HAP-1 (cell line): Measurements from ENCODE around the gene PNPLA1.

ENCODE experiments used
- DNase-seq, 2 experiments: peaks; one replicate each; pipeline ENCODE4 v3.0.0-alpha.2; 2016 to 2020; ENCODE audit warnings: low spot score in 2 of 2
- H3K27me3 ChIP-seq: fragments of 250-450 bp; sonication (Bioruptor Pico); 2 replicates; pipeline ENCODE4 v1.5.1; 2020; ENCODE audit warnings: low read depth, mild to moderate bottlenecking, moderate library complexity
- H3K36me3 ChIP-seq: fragments of 250-450 bp; sonication (Bioruptor Pico); replicated peaks from 2 replicates; pipeline ENCODE4 v1.5.1; 2020; ENCODE audit warnings: mild to moderate bottlenecking
- H3K4me1 ChIP-seq: fragments of 250-450 bp; sonication (Bioruptor Pico); 2 replicates; pipeline ENCODE4 v1.5.1; 2020; ENCODE audit warnings: mild to moderate bottlenecking
- H3K4me3 ChIP-seq: fragments of 250-450 bp; sonication (Bioruptor Pico); 2 replicates; pipeline ENCODE4 v1.5.1; 2020; ENCODE audit warnings: mild to moderate bottlenecking, moderate library complexity
- H3K9me3 ChIP-seq: fragments of 250-450 bp; sonication (Bioruptor Pico); 2 replicates; pipeline ENCODE4 v1.5.1; 2020; ENCODE audit warnings: mild to moderate bottlenecking, moderate library complexity
- in situ Hi-C: fragments of 300-500 bp; cut with MboI; formaldehyde crosslinking; loops from 3 replicates; pipeline ENCODE4 v1.14.3; 2020; ENCODE audit warnings: low sequenced_read_pairs, inconsistent platforms, mixed read lengths

PNPLA1 gene

DNA sequence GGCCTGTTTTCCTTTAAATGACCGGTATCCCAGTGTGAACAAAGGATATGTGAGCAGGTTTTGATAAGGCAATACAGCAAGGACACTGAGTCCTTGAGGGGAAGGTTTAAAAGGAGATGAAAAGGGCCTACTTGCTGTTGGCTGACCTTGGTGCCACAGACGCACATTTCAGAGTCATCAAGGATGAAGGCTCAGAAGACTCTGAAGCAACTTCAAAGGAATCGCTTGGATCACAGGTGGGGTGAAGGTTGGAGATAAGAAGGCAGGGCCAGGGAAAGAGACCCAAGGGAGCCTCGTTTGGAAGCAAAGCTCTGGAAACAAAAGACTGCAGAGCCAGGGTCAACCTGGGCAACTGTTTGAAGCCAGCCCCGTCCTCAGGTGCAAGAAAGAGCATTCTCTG is 30.1 kb upstream of the PNPLA1 start:
- no peaks in the 10 kb centered on the region for H3K27me3 ChIP-seq
- no peaks in the 10 kb centered on the region for H3K36me3 ChIP-seq
- peaks cover 2% of the 10 kb centered on the region; the same call in 1 of the 2 replicates for H3K4me1 ChIP-seq
- H3K9me3 ChIP-seq: no peaks in the 10 kb centered on the region; the same call in 1 of the 2 replicates
- no peak for DNase-seq
- in situ Hi-C loops: no loop called here
- H3K4me3 ChIP-seq: no peak overlapping the region

GRCh38 chr6:36241728-36242127 is 28.1 kb upstream of the PNPLA1 start:
- in situ Hi-C loops: no loop called here
- H3K4me3 ChIP-seq: no peak overlapping the region

GRCh38 chr6:36242161-36242560 is 27.7 kb upstream of the PNPLA1 start:
- peaks cover 9% of the 10 kb centered on the region; the same call in 1 of the 2 replicates for H3K4me1 ChIP-seq
- no peaks in the 10 kb centered on the region; the same call in 1 of the 2 replicates for H3K9me3 ChIP-seq
- no peaks in the 10 kb centered on the region for H3K36me3 ChIP-seq
- H3K27me3 ChIP-seq: no peaks in the 10 kb centered on the region
- in situ Hi-C loops: no loop called here
- no peak overlapping the region for H3K4me3 ChIP-seq
- no peak for DNase-seq

More at GRCh38 chr6:36241728-36242127, 28.1 kb upstream of the PNPLA1 start:
- Histone ChIP-seq H3K36me3 (no peaks in the 10 kb centered on the region), H3K27me3 (no peaks in the 10 kb centered on the region), H3K9me3 (no peaks in the 10 kb centered on the region; the same call in 1 of the 2 replicates), H3K4me1 (peaks cover 9% of the 10 kb centered on the region; the same call in 1 of the 2 replicates)
- DNase-seq: no peak

DNA sequence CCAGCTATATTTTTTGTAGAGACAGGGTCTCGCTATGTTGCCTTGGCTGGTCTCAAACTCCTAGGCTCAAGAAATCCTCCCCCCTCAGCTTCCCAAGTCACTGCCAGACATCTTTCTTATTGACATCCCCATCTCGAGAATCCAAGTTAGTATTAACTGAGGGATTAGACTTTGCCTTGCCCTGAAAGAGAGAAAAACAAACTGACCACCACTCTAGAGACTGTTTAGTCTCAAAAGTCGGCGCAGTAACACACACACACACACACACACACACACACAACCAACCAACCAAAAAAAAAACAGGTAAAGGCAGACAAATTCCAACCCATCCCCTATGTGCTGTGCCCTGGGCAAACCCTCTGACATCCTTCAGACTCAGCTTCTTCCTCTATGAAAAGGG is 27.2 kb upstream of the PNPLA1 start:
- Histone ChIP-seq H3K4me1 (peaks cover 9% of the 10 kb centered on the region; the same call in 1 of the 2 replicates), H3K9me3 (no peaks in the 10 kb centered on the region; the same call in 1 of the 2 replicates), H3K4me3 (no peak overlapping the region), H3K36me3 (no peaks in the 10 kb centered on the region), H3K27me3 (no peaks in the 10 kb centered on the region)
- no peak for DNase-seq
- in situ Hi-C loops: no loop called here

- H3K9me3 ChIP-seq: no peaks in the 10 kb centered on the region
- H3K36me3 ChIP-seq: no peaks in the 10 kb centered on the region
- peaks cover 9% of the 10 kb centered on the region; the same call in 1 of the 2 replicates for H3K4me1 ChIP-seq
- no peak overlapping the region for H3K4me3 ChIP-seq
- in situ Hi-C loops: no loop called here
- DNase-seq: no peak
- H3K27me3 ChIP-seq: no peaks in the 10 kb centered on the region
These were observed 26.2 kb upstream of the PNPLA1 start for GRCh38 chr6:36243562-36244212.

- no peaks in the 10 kb centered on the region for H3K36me3 ChIP-seq
- no peaks in the 10 kb centered on the region for H3K9me3 ChIP-seq
- DNase-seq: peak in 1 of 2 experiments; percentile 49
- H3K27me3 ChIP-seq: no peaks in the 10 kb centered on the region
- peaks cover 9% of the 10 kb centered on the region; the same call in 1 of the 2 replicates for H3K4me1 ChIP-seq
- in situ Hi-C loops: no loop called here
- no peak overlapping the region for H3K4me3 ChIP-seq
These were observed 25.1 kb upstream of the PNPLA1 start for GRCh38 chr6:36244641-36245280.

- Histone ChIP-seq H3K36me3 (no peaks in the 10 kb centered on the region), H3K27me3 (no peaks in the 10 kb centered on the region), H3K4me3 (no peak overlapping the region), H3K9me3 (no peaks in the 10 kb centered on the region), H3K4me1 (peaks cover 9% of the 10 kb centered on the region; the same call in 1 of the 2 replicates)
- DNase-seq: no peak
- in situ Hi-C loops: no loop called here
These were observed 24.2 kb upstream of the PNPLA1 start for GRCh38 chr6:36245572-36246061.

GRCh38 chr6:36246506-36247268 is 23.2 kb upstream of the PNPLA1 start:
- in situ Hi-C loops: no loop called here
- H3K4me3 ChIP-seq: no peak overlapping the region
- no peak for DNase-seq
- H3K27me3 ChIP-seq: no peaks in the 10 kb centered on the region
- no peaks in the 10 kb centered on the region for H3K9me3 ChIP-seq
- peaks cover 9% of the 10 kb centered on the region; the same call in 1 of the 2 replicates for H3K4me1 ChIP-seq
- no peaks in the 10 kb centered on the region for H3K36me3 ChIP-seq

DNA sequence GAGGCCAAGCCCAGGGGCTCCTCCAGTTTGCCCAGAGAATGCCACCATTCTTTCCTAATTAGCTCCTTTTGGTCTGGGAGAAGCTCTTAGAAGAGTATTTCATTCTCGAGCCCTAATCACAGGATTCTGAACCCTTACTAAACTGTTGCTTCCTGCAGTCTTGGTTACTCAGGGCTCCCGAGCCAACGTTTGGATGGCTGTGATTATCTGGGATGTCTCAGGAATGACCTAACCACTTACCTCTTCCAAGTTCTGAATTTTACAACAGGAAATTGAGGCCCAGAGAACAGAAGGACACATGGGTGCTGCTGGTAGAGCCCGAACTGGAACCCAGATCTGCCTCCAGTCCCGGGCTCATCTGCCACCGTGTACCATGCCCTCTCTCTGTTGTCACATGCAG is 22.2 kb upstream of the PNPLA1 start:
- Histone ChIP-seq H3K4me1 (peaks cover 9% of the 10 kb centered on the region; the same call in 1 of the 2 replicates), H3K9me3 (no peaks in the 10 kb centered on the region), H3K4me3 (no peak overlapping the region), H3K27me3 (no peaks in the 10 kb centered on the region), H3K36me3 (no peaks in the 10 kb centered on the region)
- no peak for DNase-seq
- in situ Hi-C loops: no loop called here

- H3K27me3 ChIP-seq: no peaks in the 10 kb centered on the region
- no peaks in the 10 kb centered on the region for H3K36me3 ChIP-seq
- H3K4me3 ChIP-seq: no peak overlapping the region
- no peaks in the 10 kb centered on the region for H3K9me3 ChIP-seq
- peaks cover 9% of the 10 kb centered on the region; the same call in 1 of the 2 replicates for H3K4me1 ChIP-seq
- in situ Hi-C loops: no loop called here
- DNase-seq: no peak
These were observed 20.9 kb upstream of the PNPLA1 start for GRCh38 chr6:36248980-36249379.

GRCh38 chr6:36249536-36249935 is 20.3 kb upstream of the PNPLA1 start:
- peaks cover 9% of the 10 kb centered on the region; the same call in 1 of the 2 replicates for H3K4me1 ChIP-seq
- in situ Hi-C loops: no loop called here
- H3K36me3 ChIP-seq: no peaks in the 10 kb centered on the region
- no peak overlapping the region for H3K4me3 ChIP-seq
- no peaks in the 10 kb centered on the region for H3K27me3 ChIP-seq
- H3K9me3 ChIP-seq: no peaks in the 10 kb centered on the region
- no peak for DNase-seq

GRCh38 chr6:36252005-36252404 is 17.9 kb upstream of the PNPLA1 start:
- DNase-seq: no peak
- Histone ChIP-seq H3K4me3 (no peak overlapping the region), H3K27me3 (no peaks in the 10 kb centered on the region), H3K4me1 (no peaks in the 10 kb centered on the region), H3K9me3 (no peaks in the 10 kb centered on the region), H3K36me3 (no peaks in the 10 kb centered on the region)
- in situ Hi-C loops: no loop called here

DNA sequence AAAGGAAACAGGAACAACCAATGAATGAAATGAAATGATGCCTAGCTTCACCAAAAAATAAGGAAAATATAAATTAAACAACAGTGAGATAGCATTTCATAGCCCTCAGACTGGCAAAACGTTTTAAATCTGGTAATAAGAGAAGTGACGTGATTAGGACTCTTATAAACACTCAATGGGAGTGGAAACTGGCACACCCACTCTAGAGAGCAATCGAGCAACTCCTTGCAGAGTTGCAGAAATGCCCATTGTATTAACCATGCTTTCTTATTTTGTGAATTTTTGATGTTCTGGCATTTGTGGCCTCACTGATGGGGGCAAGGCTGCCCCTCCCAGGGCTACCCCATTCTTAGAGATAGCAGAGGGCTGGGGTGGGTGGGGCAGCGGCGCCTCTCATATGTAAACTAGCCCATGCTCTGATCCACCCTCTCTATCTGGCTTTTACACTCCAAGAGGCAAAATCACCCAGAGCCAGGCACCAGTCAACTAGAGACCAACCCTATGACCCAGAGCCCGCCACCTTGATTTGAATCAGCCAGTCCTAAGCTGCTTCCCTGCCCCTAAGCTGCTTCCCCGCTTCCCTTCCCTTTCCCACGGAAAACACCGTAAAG is 6.4 kb upstream of the PNPLA1 start:
- in situ Hi-C loops: no loop called here
- Histone ChIP-seq H3K4me3 (no peak overlapping the region), H3K4me1 (no peaks in the 10 kb centered on the region), H3K27me3 (no peaks in the 10 kb centered on the region), H3K9me3 (no peaks in the 10 kb centered on the region), H3K36me3 (no peaks in the 10 kb centered on the region)
- no peak for DNase-seq
